HepG2 (cell line): ENCODE data around the gene MGAT2. TPM values are rescaled to one million over a fixed set of nuclear protein-coding genes. Genes with fewer than 3 reads are reported as not detected.

ENCODE experiments used
- CHD2 ChIP-seq: IDR thresholded peaks from 2 replicates; pipeline ENCODE4 v1.6.1; 2011; ENCODE audit warnings: low read depth, low read length, improper control_type of control experiment
- GATAD1 ChIP-seq: IDR thresholded peaks from 2 replicates; pipeline ENCODE4 v1.6.1; 2016; ENCODE audit warnings: missing genetic modification reagents, missing compliant biosample characterization
- HOXA9 ChIP-seq: sonication (generic); formaldehyde crosslinking; IDR thresholded peaks from 2 replicates; pipeline ENCODE4 v1.8.1; 2022; ENCODE audit warnings: missing genetic modification reagents, mild to moderate bottlenecking, moderate library complexity, borderline replicate concordance
- MAZ ChIP-seq, 2 experiments: sonication (generic) in 1 of 2; formaldehyde crosslinking in 1 of 2; IDR thresholded peaks; 2 replicates each; pipeline versions ENCODE4 v1.5.0 to v1.6.1; 2012 to 2020; ENCODE audit warnings: low read depth in 2 of 2, mild to moderate bottlenecking in 2 of 2, borderline replicate concordance in 1 of 2, improper control_type of control experiment in 1 of 2, low read length in 1 of 2, missing genetic modification reagents in 1 of 2, moderate library complexity in 1 of 2
- MXD1 ChIP-seq: sonication (generic); formaldehyde crosslinking; IDR thresholded peaks from 2 replicates; pipeline ENCODE4 v1.4.0; 2020; ENCODE audit warnings: mild to moderate bottlenecking, missing genetic modification reagents
- PHF8 ChIP-seq: sonication (generic); formaldehyde crosslinking; IDR thresholded peaks from 2 replicates; pipeline ENCODE4 v1.5.0; 2020; ENCODE audit warnings: missing genetic modification reagents
- RFX1 ChIP-seq: fragments of 450-650 bp; IDR thresholded peaks from 2 replicates; pipeline ENCODE4 v1.6.1; 2017
- RORA ChIP-seq: sonication (generic); formaldehyde crosslinking; IDR thresholded peaks from 2 replicates; pipeline ENCODE4 v1.5.0; 2020; ENCODE audit warnings: mild to moderate bottlenecking, missing genetic modification reagents, moderate library complexity
- SALL1 ChIP-seq: sonication (generic); formaldehyde crosslinking; IDR thresholded peaks from 2 replicates; pipeline ENCODE4 v1.8.0; 2022; ENCODE audit warnings: mild to moderate bottlenecking, missing genetic modification reagents
- SRSF4 ChIP-seq: fragments of 200-400 bp; formaldehyde crosslinking; IDR thresholded peaks from one replicate; pipeline ENCODE4 v1.6.1; 2018; ENCODE audit warnings: mild to moderate bottlenecking, low read depth, low read length, moderate library complexity; ENCODE audit not compliant: poor library complexity, severe bottlenecking
- UBTF ChIP-seq: sonication (generic); formaldehyde crosslinking; IDR thresholded peaks from 2 replicates; pipeline ENCODE4 v1.4.0; 2020; ENCODE audit warnings: mild to moderate bottlenecking, missing genetic modification reagents
- ZBTB37 ChIP-seq: sonication (generic); formaldehyde crosslinking; IDR thresholded peaks from 2 replicates; pipeline ENCODE4 v1.4.0; 2020; ENCODE audit warnings: mild to moderate bottlenecking, missing genetic modification reagents
- ZKSCAN1 ChIP-seq: fragments of 150-350 bp; IDR thresholded peaks from 2 replicates; pipeline ENCODE4 v1.6.1; 2014; ENCODE audit warnings: low read length
- ZNF83 ChIP-seq: sonication (generic); formaldehyde crosslinking; IDR thresholded peaks from 2 replicates; pipeline ENCODE4 v1.4.0; 2020; ENCODE audit warnings: missing genetic modification reagents, mild to moderate bottlenecking, borderline replicate concordance
- ZNF841 ChIP-seq: sonication (generic); formaldehyde crosslinking; IDR thresholded peaks from 2 replicates; pipeline ENCODE4 v1.8.1; 2023; ENCODE audit warnings: missing genetic modification reagents, borderline replicate concordance
- polyA plus RNA-seq, 8 experiments: library from polyadenylated mRNA; depleted of rRNA in 3 of 8; stranded (reverse) in 7 of 8; unstranded in 1 of 8; fragments of >200 nt; fragmentation: Illumina TruSeq in 4 of 8; extraction: Trizol in 4 of 8; gene quantifications; 2 replicates each; pipeline versions ENCODE4 v1.2.1 to v1.2.3, GENCODE V29; 2011 to 2016; ENCODE audit warnings: low read depth in 4 of 8, missing spikeins in 1 of 8, mixed read lengths in 1 of 8; ENCODE audit not compliant: insufficient read depth in 1 of 8
- total RNA-seq, 5 experiments: library from RNA; depleted of rRNA; stranded (reverse); fragments of >200 nt; fragmentation: Illumina TruSeq; extraction: Trizol; gene quantifications; 2 replicates each; pipeline ENCODE4 v1.2.3, GENCODE V29; 2016; ENCODE audit warnings: low read depth in 1 of 5
- TF ChIP-seq, protein P1 (sequence below): sonication (generic); formaldehyde crosslinking; IDR thresholded peaks from 2 replicates; pipeline ENCODE4 v1.8.1; 2022; ENCODE audit warnings: low read depth, mild to moderate bottlenecking, missing genetic modification reagents
- TF ChIP-seq, protein P2 (sequence below): IDR thresholded peaks from 2 replicates; pipeline ENCODE4 v1.6.1; 2012; ENCODE audit warnings: low read depth, low read length, improper control_type of control experiment
- TF ChIP-seq, protein P3 (sequence below): sonication (generic); formaldehyde crosslinking; IDR thresholded peaks from 2 replicates; pipeline ENCODE4 v1.4.0; 2020; ENCODE audit warnings: missing genetic modification reagents, low read depth, mild to moderate bottlenecking, borderline replicate concordance

MGAT2 gene
- total and polyA plus RNA-seq, 2 of the 13 experiments (the other 11 are each of a cell fraction or from before 2014, with no cell fraction given): 12.9 to 51.9 TPM

DNA sequence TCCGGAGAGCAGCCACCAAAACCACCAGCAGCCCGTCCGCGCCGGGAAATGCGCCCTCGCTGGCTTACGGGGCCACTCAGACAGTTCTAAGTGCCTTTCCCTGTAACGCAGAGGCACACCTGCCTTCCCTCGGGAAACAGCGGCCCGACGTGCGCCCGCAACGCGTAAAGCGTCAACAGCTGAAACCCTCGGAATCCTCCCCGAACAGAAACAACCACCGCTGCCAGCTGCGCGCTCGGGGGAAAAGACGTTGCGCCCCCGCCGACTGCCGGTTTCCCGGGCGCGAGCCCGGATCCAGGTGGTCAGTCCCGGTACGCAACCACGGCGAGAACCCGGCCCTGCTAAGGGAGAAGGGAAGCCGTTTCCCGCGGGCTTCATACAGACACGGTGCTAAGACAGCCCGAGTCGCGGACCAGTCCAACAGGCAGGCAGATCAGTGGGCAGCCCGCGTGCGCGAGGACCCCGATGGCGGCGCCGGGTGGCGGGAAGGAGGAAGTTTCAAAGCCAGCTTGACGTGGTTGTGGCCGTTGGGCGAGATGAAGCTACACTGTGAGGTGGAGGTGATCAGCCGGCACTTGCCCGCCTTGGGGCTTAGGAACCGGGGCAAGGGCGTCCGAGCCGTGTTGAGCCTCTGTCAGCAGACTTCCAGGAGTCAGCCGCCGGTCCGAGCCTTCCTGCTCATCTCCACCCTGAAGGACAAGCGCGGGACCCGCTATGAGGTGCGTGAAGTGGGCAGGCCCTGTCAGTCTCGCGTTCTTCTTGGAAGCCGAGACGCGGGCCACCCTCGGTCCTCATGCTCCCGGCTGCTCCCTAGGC, 21.9 kb upstream of the MGAT2 start, which contains the start of gene LRR1 (continued):
- TF ChIP-seq UBTF (CRISPR knock-in tag) (peak; percentile 96), CHD2 (peak; percentile 92), PHF8 (CRISPR knock-in tag) (peak; percentile 82), ZKSCAN1 (no peak), MXD1 (CRISPR knock-in tag) (peak; percentile 85; the same call in 1 of the 2 replicates), SALL1 (peak; percentile 80), ZNF83 (CRISPR knock-in tag) (no peak), HOXA9 (CRISPR knock-in tag) (no peak), RORA (no peak), ZNF841 (peak; percentile 60; the same call in 1 of the 2 replicates), GATAD1 (CRISPR knock-in tag) (peak; percentile 95), ZBTB37 (no peak), RFX1 (no peak), MAZ (IDR thresholded peaks at IDR 0.05; ENCODE audit: borderline replicate concordance, low read depth, low read length) (peak; percentile 48; the same call in 1 of the 2 replicates), MAZ (CRISPR knock-in tag; IDR thresholded peaks at IDR 0.05; ENCODE audit: low read depth) (peak; percentile 48; the same call in 1 of the 2 replicates), SRSF4 (no peak)
- TF ChIP-seq, protein P1, sequence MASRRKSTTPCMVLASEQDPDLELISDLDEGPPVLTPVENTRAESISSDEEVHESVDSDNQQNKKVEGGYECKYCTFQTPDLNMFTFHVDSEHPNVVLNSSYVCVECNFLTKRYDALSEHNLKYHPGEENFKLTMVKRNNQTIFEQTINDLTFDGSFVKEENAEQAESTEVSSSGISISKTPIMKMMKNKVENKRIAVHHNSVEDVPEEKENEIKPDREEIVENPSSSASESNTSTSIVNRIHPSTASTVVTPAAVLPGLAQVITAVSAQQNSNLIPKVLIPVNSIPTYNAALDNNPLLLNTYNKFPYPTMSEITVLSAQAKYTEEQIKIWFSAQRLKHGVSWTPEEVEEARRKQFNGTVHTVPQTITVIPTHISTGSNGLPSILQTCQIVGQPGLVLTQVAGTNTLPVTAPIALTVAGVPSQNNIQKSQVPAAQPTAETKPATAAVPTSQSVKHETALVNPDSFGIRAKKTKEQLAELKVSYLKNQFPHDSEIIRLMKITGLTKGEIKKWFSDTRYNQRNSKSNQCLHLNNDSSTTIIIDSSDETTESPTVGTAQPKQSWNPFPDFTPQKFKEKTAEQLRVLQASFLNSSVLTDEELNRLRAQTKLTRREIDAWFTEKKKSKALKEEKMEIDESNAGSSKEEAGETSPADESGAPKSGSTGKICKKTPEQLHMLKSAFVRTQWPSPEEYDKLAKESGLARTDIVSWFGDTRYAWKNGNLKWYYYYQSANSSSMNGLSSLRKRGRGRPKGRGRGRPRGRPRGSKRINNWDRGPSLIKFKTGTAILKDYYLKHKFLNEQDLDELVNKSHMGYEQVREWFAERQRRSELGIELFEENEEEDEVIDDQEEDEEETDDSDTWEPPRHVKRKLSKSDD (CRISPR knock-in tag): 0 out of 2 replicates have a peak, but pooled peaks have one; percentile 32
- TF ChIP-seq, protein P2, sequence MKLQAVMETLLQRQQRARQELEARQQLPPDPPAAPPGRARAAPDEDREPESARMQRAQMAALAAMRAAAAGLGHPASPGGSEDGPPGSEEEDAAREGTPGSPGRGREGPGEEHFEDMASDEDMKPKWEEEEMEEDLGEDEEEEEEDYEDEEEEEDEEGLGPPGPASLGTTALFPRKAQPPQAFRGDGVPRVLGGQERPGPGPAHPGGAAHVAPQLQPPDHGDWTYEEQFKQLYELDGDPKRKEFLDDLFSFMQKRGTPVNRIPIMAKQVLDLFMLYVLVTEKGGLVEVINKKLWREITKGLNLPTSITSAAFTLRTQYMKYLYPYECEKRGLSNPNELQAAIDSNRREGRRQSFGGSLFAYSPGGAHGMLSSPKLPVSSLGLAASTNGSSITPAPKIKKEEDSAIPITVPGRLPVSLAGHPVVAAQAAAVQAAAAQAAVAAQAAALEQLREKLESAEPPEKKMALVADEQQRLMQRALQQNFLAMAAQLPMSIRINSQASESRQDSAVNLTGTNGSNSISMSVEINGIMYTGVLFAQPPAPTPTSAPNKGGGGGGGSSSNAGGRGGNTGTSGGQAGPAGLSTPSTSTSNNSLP: peak; percentile 45; the same call in 1 of the 2 replicates
- TF ChIP-seq, protein P3, sequence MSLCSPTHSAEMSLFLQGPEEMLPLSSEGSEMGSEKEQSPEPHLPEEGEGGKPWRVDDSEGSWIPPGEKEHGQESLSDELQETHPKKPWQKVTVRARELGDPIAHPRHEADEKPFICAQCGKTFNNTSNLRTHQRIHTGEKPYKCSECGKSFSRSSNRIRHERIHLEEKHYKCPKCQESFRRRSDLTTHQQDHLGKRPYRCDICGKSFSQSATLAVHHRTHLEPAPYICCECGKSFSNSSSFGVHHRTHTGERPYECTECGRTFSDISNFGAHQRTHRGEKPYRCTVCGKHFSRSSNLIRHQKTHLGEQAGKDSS (CRISPR knock-in tag): peak; percentile 65; the same call in 1 of the 2 replicates
